SK-N-SH treated with all-trans-retinoic acid at 6 μM for 48 hours (cell line): ENCODE data around the gene PTTG1IP.

Experiments used
- ATAC-seq: fragments of 200-7000 bp; cut with Tn5 transposase; 3 replicates; pipeline ENCODE4 v1.9.1; 2020; ENCODE audit warnings: mild to moderate bottlenecking, moderate library complexity
- ARNTL ChIP-seq: fragments of 450-650 bp; formaldehyde crosslinking; IDR thresholded peaks from 2 replicates; pipeline ENCODE4 v1.5.0; 2020; ENCODE audit warnings: low read depth, mild to moderate bottlenecking, moderate library complexity, borderline replicate concordance
- BACH2 ChIP-seq: fragments of 250-450 bp; sonication (Bioruptor Pico); IDR thresholded peaks from 2 replicates; pipeline ENCODE4 v1.9.0; 2021; ENCODE audit warnings: mild to moderate bottlenecking, borderline replicate concordance
- CREB5 ChIP-seq: fragments of 250-450 bp; sonication (Bioruptor Pico); IDR thresholded peaks from 2 replicates; pipeline ENCODE4 v1.5.1; 2020; ENCODE audit warnings: low read depth, mild to moderate bottlenecking, moderate library complexity
- CSDC2 ChIP-seq: fragments of 250-450 bp; sonication (Bioruptor Pico); IDR thresholded peaks from 2 replicates; pipeline ENCODE4 v1.5.0; 2020; ENCODE audit warnings: mild to moderate bottlenecking, moderate library complexity
- ESRRG ChIP-seq: fragments of 250-450 bp; sonication (Bioruptor Pico); IDR thresholded peaks from 2 replicates; pipeline ENCODE4 v1.6.1; 2021; ENCODE audit warnings: mild to moderate bottlenecking
- GLIS3 ChIP-seq: fragments of 250-450 bp; sonication (Bioruptor Pico); IDR thresholded peaks from 2 replicates; pipeline ENCODE4 v1.5.0; 2020; ENCODE audit warnings: mild to moderate bottlenecking, moderate library complexity
- ISL1 ChIP-seq: fragments of 250-450 bp; sonication (Bioruptor Pico); IDR thresholded peaks from 2 replicates; pipeline ENCODE4 v2.1.2; 2022; ENCODE audit warnings: mild to moderate bottlenecking, moderate library complexity
- OSR1 ChIP-seq: fragments of 250-450 bp; sonication (Bioruptor Pico); IDR thresholded peaks from 2 replicates; pipeline ENCODE4 v1.8.0; 2022; ENCODE audit warnings: moderate library complexity, mild to moderate bottlenecking, inconsistent platforms
- PATZ1 ChIP-seq: fragments of 250-450 bp; sonication (Bioruptor Pico); IDR thresholded peaks from 2 replicates; pipeline ENCODE4 v1.8.0; 2020; ENCODE audit warnings: mild to moderate bottlenecking, moderate library complexity, borderline replicate concordance
- POU6F1 ChIP-seq: fragments of 250-450 bp; sonication (Bioruptor Pico); IDR thresholded peaks from 2 replicates; pipeline ENCODE4 v1.8.0; 2021; ENCODE audit warnings: low read depth, mild to moderate bottlenecking, moderate library complexity, borderline replicate concordance
- PPARA ChIP-seq: fragments of 250-450 bp; sonication (Bioruptor Pico); IDR thresholded peaks from 2 replicates; pipeline ENCODE4 v1.5.0; 2020; ENCODE audit warnings: mild to moderate bottlenecking, borderline replicate concordance
- RARB ChIP-seq: fragments of 250-450 bp; sonication (Bioruptor Pico); IDR thresholded peaks from 2 replicates; pipeline ENCODE4 v1.8.0; 2021; ENCODE audit warnings: mild to moderate bottlenecking, moderate library complexity
- SNAI2 ChIP-seq: fragments of 250-450 bp; sonication (Bioruptor Pico); IDR thresholded peaks from 2 replicates; pipeline ENCODE4 v1.5.0; 2020; ENCODE audit warnings: mild to moderate bottlenecking, moderate library complexity
- TCF4 ChIP-seq: fragments of 250-450 bp; sonication (Bioruptor Pico); IDR thresholded peaks from 2 replicates; pipeline ENCODE4 v1.8.0; 2021; ENCODE audit warnings: mild to moderate bottlenecking, moderate library complexity, borderline replicate concordance
- TOX ChIP-seq: fragments of 250-450 bp; sonication (Bioruptor Pico); IDR thresholded peaks from 2 replicates; pipeline ENCODE4 v1.8.0; 2021; ENCODE audit warnings: mild to moderate bottlenecking, moderate library complexity, borderline replicate concordance
- TSHZ2 ChIP-seq: fragments of 250-450 bp; sonication (Bioruptor Pico); IDR thresholded peaks from 2 replicates; pipeline ENCODE4 v1.5.0; 2020; ENCODE audit warnings: mild to moderate bottlenecking, moderate library complexity
- ZC3H10 ChIP-seq: fragments of 250-450 bp; sonication (Bioruptor Pico); IDR thresholded peaks from 2 replicates; pipeline ENCODE4 v1.5.1; 2021; ENCODE audit warnings: mild to moderate bottlenecking, moderate library complexity
- ZFP3 ChIP-seq: fragments of 250-450 bp; sonication (Bioruptor Pico); IDR thresholded peaks from 2 replicates; pipeline ENCODE4 v1.5.0; 2020; ENCODE audit warnings: mild to moderate bottlenecking, moderate library complexity
- ZFP30 ChIP-seq: fragments of 450-650 bp; formaldehyde crosslinking; IDR thresholded peaks from 2 replicates; pipeline ENCODE4 v1.5.0; 2022; ENCODE audit warnings: mild to moderate bottlenecking, moderate library complexity
- ZNF565 ChIP-seq: fragments of 450-650 bp; formaldehyde crosslinking; conservative IDR thresholded peaks from 2 replicates; pipeline ENCODE4 v1.5.0; 2020; ENCODE audit warnings: low read depth, mild to moderate bottlenecking, moderate library complexity
- ZNF70 ChIP-seq: fragments of 450-650 bp; formaldehyde crosslinking; IDR thresholded peaks from 2 replicates; pipeline ENCODE4 v1.5.0; 2020; ENCODE audit warnings: mild to moderate bottlenecking, moderate library complexity
- ZNF8 ChIP-seq: fragments of 450-650 bp; formaldehyde crosslinking; IDR thresholded peaks from 2 replicates; pipeline ENCODE4 v1.5.0; 2020; ENCODE audit warnings: mild to moderate bottlenecking, moderate library complexity

The PTTG1IP gene

GRCh38 chr21:44854664-44855446 lies 18.6 kb downstream of the PTTG1IP start (continued):
- TF ChIP-seq POU6F1 (CRISPR knock-in tag), result no peak
- no peak for TF ChIP-seq SNAI2 (CRISPR knock-in tag)

- ATAC-seq, result no peak
- no peak for TF ChIP-seq GLIS3 (CRISPR knock-in tag)
- TF ChIP-seq PATZ1 (CRISPR knock-in tag), result no peak
- TF ChIP-seq TSHZ2 (CRISPR knock-in tag), result no peak
- no peak for TF ChIP-seq ESRRG (CRISPR knock-in tag)
- no peak for TF ChIP-seq ZNF70 (CRISPR knock-in tag)
Measured at GRCh38 chr21:44854391-44854663, 19.2 kb downstream of the PTTG1IP start.

- no peak for ATAC-seq
- TF ChIP-seq RARB (CRISPR knock-in tag), result no peak
- TF ChIP-seq ZNF8, result no peak
- no peak for TF ChIP-seq ARNTL
- TF ChIP-seq ZFP30, result no peak
- no peak for TF ChIP-seq OSR1 (CRISPR knock-in tag)
- TF ChIP-seq ZNF565 (CRISPR knock-in tag), result no peak
- TF ChIP-seq BACH2 (CRISPR knock-in tag), result no peak
- TF ChIP-seq TCF4 (CRISPR knock-in tag), result no peak
- TF ChIP-seq SNAI2 (CRISPR knock-in tag), result no peak
- TF ChIP-seq PATZ1 (CRISPR knock-in tag), result no peak
- no peak for TF ChIP-seq CSDC2 (CRISPR knock-in tag)
- no peak for TF ChIP-seq ESRRG (CRISPR knock-in tag)
Measured at GRCh38 chr21:44853601-44854390, 19.7 kb downstream of the PTTG1IP start.

GRCh38 chr21:44850905-44851657 lies 22.4 kb downstream of the PTTG1IP start:
- TF ChIP-seq SNAI2 (CRISPR knock-in tag), result no peak
- no peak for TF ChIP-seq RARB (CRISPR knock-in tag)
- TF ChIP-seq ZC3H10 (CRISPR knock-in tag), result no peak
- TF ChIP-seq ZNF565 (CRISPR knock-in tag), result no peak
- TF ChIP-seq ISL1 (CRISPR knock-in tag), result no peak
- no peak for TF ChIP-seq CREB5 (CRISPR knock-in tag)
- TF ChIP-seq ZNF70 (CRISPR knock-in tag), result no peak
- TF ChIP-seq TOX (CRISPR knock-in tag), result no peak
- no peak for TF ChIP-seq ARNTL
- no peak for TF ChIP-seq POU6F1 (CRISPR knock-in tag)
- TF ChIP-seq ZFP3 (CRISPR knock-in tag), result no peak
- TF ChIP-seq PPARA (CRISPR knock-in tag), result no peak
- TF ChIP-seq BACH2 (CRISPR knock-in tag), result no peak
- TF ChIP-seq, all 23 proteins: peak for 0
- no peak for ATAC-seq
